ENCODE measurements around the gene GNB1L. TPM values are rescaled to one million over a fixed set of nuclear protein-coding genes. Genes with fewer than 3 reads are reported as not detected.
A peak's percentile ranks its signal among the peaks of the same experiment; 100 is the strongest.

The GNB1L gene
- total and polyA plus RNA-seq, 9 of the 15 experiments (the other 6 are each of a cell fraction or from before 2014, with no cell fraction given) = 0.56 to 50.5 (median 10.2) TPM

- TF ChIP-seq POLR3A (IDR thresholded peaks at IDR 0.05; ENCODE audit: borderline replicate concordance, extremely low read depth, insufficient read depth, insufficient read length) = no peak
- TF ChIP-seq ZNF146 (CRISPR knock-in tag; IDR thresholded peaks at IDR 0.05; ENCODE audit: unreplicated experiment) = no peak
- no peak for TF ChIP-seq HIVEP1 (CRISPR knock-in tag; IDR thresholded peaks at IDR 0.05)
- TF ChIP-seq CAMTA2 (CRISPR knock-in tag; conservative IDR thresholded peaks at IDR 0.05) = no peak
These were observed 70.9 kb downstream of the GNB1L start (continued) for GRCh38 chr22:19783586-19784383.

- H3K36me3 ChIP-seq (ENCODE audit: control insufficient read depth, insufficient read depth, low read length) = no peaks in the 10 kb centered on the region
These were observed 72.1 kb downstream of the GNB1L start for GRCh38 chr22:19782533-19782932.

More at GRCh38 chr22:19782533-19782932, 72.1 kb downstream of the GNB1L start:
- TF ChIP-seq XRCC5 (IDR thresholded peaks at IDR 0.05; ENCODE audit: low read depth, low read length) (0 out of 2 replicates have a peak, but pooled peaks have one; percentile 14), MYC (IDR thresholded peaks at IDR 0.05; ENCODE audit: low read depth, low read length) (no peak), MYC (CRISPR knock-in tag; IDR thresholded peaks at IDR 0.05; ENCODE audit: borderline replicate concordance, low read depth) (0 out of 2 replicates have a peak, but pooled peaks have one; percentile 9), HMGXB4 (CRISPR knock-in tag; IDR thresholded peaks at IDR 0.05) (peak; percentile 29; the same call in 1 of the 2 replicates), GABPB2 (CRISPR knock-in tag; conservative IDR thresholded peaks at IDR 0.05) (no peak), STAT6 (CRISPR knock-in tag; IDR thresholded peaks at IDR 0.05) (0 out of 2 replicates have a peak, but pooled peaks have one; percentile 71), WHSC1 (IDR thresholded peaks at IDR 0.05; ENCODE audit: low read length) (peak; percentile 76), TARDBP (IDR thresholded peaks at IDR 0.05) (no peak)
- intact Hi-C loops (cut with micrococcal nuclease) = no loop called here
- ChIA-PET CTCF (ENCODE audit: low intra/inter-chr PET ratio) (no interaction called here), POLR2A (interaction anchor here (0.9 to 16.8 kb wide), 7 partner anchors 8 to 26 kb away, joined by 3 to 205 read pairs (median 7); partner anchors contain the start of gene TBX1)
- H3K4me2 ChIP-seq (ENCODE audit: insufficient read depth, low read length) = no peak overlapping the region
- no peak for FAIRE-seq
- H3K4me3 ChIP-seq = no peak overlapping the region
- H3K27me3 ChIP-seq (ENCODE audit: control insufficient read depth in 2 of 2, insufficient read depth in 2 of 2, low read length in 2 of 2) = 0 out of 5 replicates have a peak, but pooled peaks cover 0 to 2% of the 10 kb centered on the region in 2 experiments
- no peaks in the 10 kb centered on the region for H3K9me3 ChIP-seq (replicated peaks; ENCODE audit: control insufficient read depth, insufficient read depth, low read depth, low read length)
- no TSS peak for BruUV-seq (replicated peaks)
- DNase-seq (ENCODE audit: extremely low read depth in 1 of 4, low spot score in 3 of 4) = no peak
- H3K9me1 ChIP-seq (ENCODE audit: control insufficient read depth, insufficient read depth, low read length) = no peaks in the 10 kb centered on the region
- 0 out of 2 replicates have a peak, but pooled peaks cover 4% of the 10 kb centered on the region for H4K20me1 ChIP-seq (replicated peaks; ENCODE audit: control insufficient read depth, insufficient read depth, low read length)
- no peaks in the 10 kb centered on the region for H3K79me2 ChIP-seq (ENCODE audit: control insufficient read depth, insufficient read depth, low read length)
- in situ Hi-C loops (cut with MboI) = no loop called here
- H3K27ac ChIP-seq (ENCODE audit: extremely low read depth, low read depth, low read length) = no peak overlapping the region
- H2AFZ ChIP-seq (ENCODE audit: low read depth, low read length) = no peak overlapping the region
- peaks cover 9 to 43% of the 10 kb centered on the region in 2 experiments for H3K4me1 ChIP-seq (replicated peaks in 1 of 2; ENCODE audit: control insufficient read depth in 2 of 2, insufficient read depth in 2 of 2, low read length in 2 of 2)
- no peak for ATAC-seq
- peak overlapping the region in 1 of 2 experiments; percentile 17; a peak in 1 of 4 replicates for H3K9ac ChIP-seq (ENCODE audit: insufficient read depth in 1 of 2, low read depth in 2 of 2, low read length in 2 of 2)
- WGBS (ENCODE audit: insufficient coverage, low coverage, missing lambda C conversion rate) = 8% methylated on average over 1 of the region's 1 CpG
